Measurements from ENCODE around the gene MYO15A.

DNA sequence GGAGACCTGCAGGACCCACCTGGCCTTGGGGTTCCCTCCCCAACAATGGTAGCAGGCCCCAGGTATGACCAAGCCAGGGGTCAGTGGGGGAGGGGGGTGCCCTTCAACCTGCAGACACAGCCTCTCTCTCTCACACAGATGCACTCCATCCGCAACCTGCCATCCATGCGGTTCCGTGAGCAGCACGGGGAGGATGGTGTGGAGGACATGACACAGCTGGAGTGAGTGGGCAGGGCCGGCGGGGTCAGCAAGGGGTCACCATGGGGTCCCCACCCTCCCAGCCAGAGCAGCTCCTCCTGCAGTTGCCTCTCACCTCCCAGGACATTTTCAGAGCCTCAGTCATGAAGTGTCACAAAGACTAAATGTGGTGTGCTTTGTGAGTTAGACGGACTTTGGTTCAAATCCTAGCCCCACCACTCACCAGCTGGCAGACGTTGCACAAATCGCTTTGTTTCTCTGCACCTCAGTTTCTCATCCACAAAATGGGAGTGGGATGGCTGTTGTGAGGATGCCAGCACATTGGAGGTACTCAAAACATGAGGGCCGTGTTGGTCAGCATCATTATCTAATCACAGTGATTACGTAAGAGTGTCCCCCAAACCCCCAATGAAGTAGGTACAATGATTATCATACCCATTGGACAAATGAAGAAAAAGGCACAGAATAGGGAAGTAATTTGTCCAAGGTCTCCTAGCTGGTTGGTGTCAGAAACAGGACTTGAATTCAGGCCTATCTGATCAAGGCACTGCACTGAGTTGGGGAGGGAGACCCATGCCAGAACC lies 16.0 kb downstream of the MYO15A start:
- TF ChIP-seq CTCF (IDR thresholded peaks at IDR 0.05) (no peak), POLR2A (IDR thresholded peaks at IDR 0.05) (no peak)
